ENCODE measurements around the gene HRH2. TPM values are rescaled to one million over a fixed set of nuclear protein-coding genes. Genes with fewer than 3 reads are reported as not detected.

Gene HRH2
- total and polyA plus RNA-seq, 9 of the 15 experiments (the other 6 are each of a cell fraction or from before 2014, with no cell fraction given), result 0.04 TPM; not detected in 8

- H3K9ac ChIP-seq (ENCODE audit: insufficient read depth in 1 of 2, low read depth in 2 of 2, low read length in 2 of 2), result no peak overlapping the region
- no TSS peak for BruUV-seq (replicated peaks)
- H4K20me1 ChIP-seq (replicated peaks; ENCODE audit: control insufficient read depth, insufficient read depth, low read length), result peaks cover 8% of the 10 kb centered on the region; the same call in 1 of the 2 replicates
- H3K9me1 ChIP-seq (ENCODE audit: control insufficient read depth, insufficient read depth, low read length), result no peaks in the 10 kb centered on the region
- no peak overlapping the region for H2AFZ ChIP-seq (ENCODE audit: low read depth, low read length)
- H3K79me2 ChIP-seq (ENCODE audit: control insufficient read depth, insufficient read depth, low read length), result no peaks in the 10 kb centered on the region
- no peak for FAIRE-seq
- in situ Hi-C loops (cut with MboI), result loop anchor here (25.0 kb wide), 2 partner anchors 853 to 1378 kb away; no protein-coding TSS in a partner anchor
- H3K9me3 ChIP-seq (replicated peaks; ENCODE audit: control insufficient read depth, insufficient read depth, low read depth, low read length), result no peaks in the 10 kb centered on the region
- no peak overlapping the region for H3K4me3 ChIP-seq
- WGBS (ENCODE audit: insufficient coverage, low coverage, missing lambda C conversion rate), result 2% methylated on average over 10 of the region's 10 CpGs
- no peaks in the 10 kb centered on the region for H3K36me3 ChIP-seq (ENCODE audit: control insufficient read depth, insufficient read depth, low read length)
- TF ChIP-seq MEIS2 (IDR thresholded peaks at IDR 0.05; ENCODE audit: partially characterized antibody) (no peak), ZBTB12 (CRISPR knock-in tag; IDR thresholded peaks at IDR 0.05) (no peak), ILF3 (IDR thresholded peaks at IDR 0.05; ENCODE audit: borderline replicate concordance) (no peak), STAT6 (CRISPR knock-in tag; IDR thresholded peaks at IDR 0.05) (no peak), ELF4 (CRISPR knock-in tag; IDR thresholded peaks at IDR 0.05) (no peak), SMARCB1 (IDR thresholded peaks at IDR 0.05; ENCODE audit: insufficient read length, low read depth) (no peak), MCM7 (IDR thresholded peaks at IDR 0.05) (no peak), BCL6 (CRISPR knock-in tag; IDR thresholded peaks at IDR 0.05) (no peak), COPS2 (conservative IDR thresholded peaks at IDR 0.05) (no peak), GABPB1 (CRISPR knock-in tag; IDR thresholded peaks at IDR 0.05) (no peak), CHD1 (IDR thresholded peaks at IDR 0.05; ENCODE audit: low read length) (no peak), MTF1 (CRISPR knock-in tag; IDR thresholded peaks at IDR 0.05; ENCODE audit: borderline replicate concordance) (no peak), NR0B1 (IDR thresholded peaks at IDR 0.05; ENCODE audit: partially characterized antibody) (no peak)
- H3K4me1 ChIP-seq (replicated peaks in 1 of 2; ENCODE audit: control insufficient read depth in 2 of 2, insufficient read depth in 2 of 2, low read length in 2 of 2), result peaks cover 0 to under 1% of the 10 kb centered on the region in 2 experiments; a peak in 1 of 5 replicates
- CTCF ChIA-PET (ENCODE audit: low intra/inter-chr PET ratio), result interaction anchor here (1.0 kb wide), 1 partner anchor 200 kb away, joined by 3 read pairs; no protein-coding TSS in a partner anchor
- H3K27ac ChIP-seq (ENCODE audit: extremely low read depth, low read depth, low read length), result no peak overlapping the region
- no peak overlapping the region for H3K4me2 ChIP-seq (ENCODE audit: insufficient read depth, low read length)
- intact Hi-C loops (cut with micrococcal nuclease), result no loop called here
- POLR2A ChIA-PET, result interaction anchor here (0.7 kb wide), 1 partner anchor 10 kb away, joined by 4 read pairs; no protein-coding TSS in a partner anchor
- H3K27me3 ChIP-seq (ENCODE audit: control insufficient read depth in 2 of 2, insufficient read depth in 2 of 2, low read length in 2 of 2), result peaks cover 2 to 72% of the 10 kb centered on the region in 2 experiments; a peak in 4 of 5 replicates
- ATAC-seq, result no peak
- no peak for DNase-seq (ENCODE audit: extremely low read depth in 1 of 4, low spot score in 3 of 4)
These were observed 76.6 kb downstream of the HRH2 start for GRCh38 chr5:175734501-175734900.
